ENCODE results near the gene EDARADD.

EDARADD gene

DNA sequence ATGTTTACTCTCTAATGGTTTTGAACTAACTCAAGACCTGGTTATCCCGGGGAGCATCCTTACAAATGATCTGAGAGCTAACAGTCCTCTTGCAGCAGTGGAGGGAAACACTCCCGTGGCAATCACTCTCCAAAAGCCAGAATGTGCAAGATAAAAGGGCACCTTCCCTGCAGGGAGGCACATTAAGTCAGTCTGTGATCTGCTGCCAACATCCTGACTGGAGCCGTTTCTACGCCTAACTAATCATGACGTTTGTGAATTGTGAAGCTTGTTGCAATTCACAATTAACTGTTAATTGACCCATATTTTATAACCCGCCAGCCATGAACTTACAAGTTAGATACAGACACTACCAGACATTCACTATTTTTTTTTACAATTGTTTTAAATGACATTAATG lies 77.6 kb downstream of the EDARADD start:
- H3K27ac Mint-ChIP-seq: no peak overlapping the region
- DNase-seq: no peak

DNA sequence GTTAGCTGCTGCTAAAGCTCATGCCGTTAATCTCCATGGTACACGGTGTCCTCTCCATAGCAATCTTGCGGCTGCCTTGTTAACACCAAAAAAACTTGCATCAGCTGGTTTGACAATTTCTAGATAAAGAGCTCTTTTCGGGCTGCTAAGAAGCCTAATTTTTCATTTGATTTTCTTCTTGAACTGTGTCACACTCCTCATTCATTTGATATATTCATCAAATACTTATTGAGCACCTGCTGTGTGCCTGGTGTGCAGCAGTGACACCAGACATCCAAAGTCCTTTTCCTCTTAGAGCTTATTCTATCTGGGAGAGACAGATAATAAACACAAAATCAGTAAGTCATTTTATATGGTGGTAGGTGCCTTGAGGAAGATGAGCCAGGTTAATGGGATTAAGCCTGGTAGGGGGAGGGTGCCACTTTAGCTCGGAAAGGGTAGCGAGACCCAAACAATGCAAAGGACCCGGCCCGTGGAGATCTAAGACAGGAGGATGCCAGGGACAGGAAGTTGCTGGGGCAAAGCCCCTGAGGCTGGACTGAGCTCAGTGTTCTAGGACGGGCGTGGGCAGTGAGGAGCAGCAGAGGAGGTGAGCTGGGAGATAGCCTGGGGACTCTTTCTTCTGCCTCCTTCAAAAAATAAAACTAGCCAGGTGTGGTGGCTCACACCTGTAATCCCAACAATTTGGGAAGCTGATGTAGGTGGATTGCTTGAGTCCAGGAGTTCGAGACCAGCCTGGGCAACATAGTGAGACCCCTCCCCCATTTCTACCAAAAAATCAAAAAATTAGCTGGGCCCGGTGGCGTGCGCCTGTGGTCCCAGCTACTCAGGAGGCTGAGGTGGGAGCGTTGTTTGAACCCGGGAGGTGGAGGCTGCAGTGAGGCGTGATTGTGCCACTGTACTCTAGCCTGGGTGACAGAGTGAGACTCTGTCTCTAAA lies 79.0 kb downstream of the EDARADD start:
- H3K36me3 Mint-ChIP-seq (ENCODE audit: low read depth): peaks cover 20% of the 10 kb centered on the region
- H3K27ac Mint-ChIP-seq: no peak overlapping the region
- no peak for DNase-seq
- TF ChIP-seq CTCF (IDR thresholded peaks at IDR 0.05): no peak
- H3K4me1 Mint-ChIP-seq: peaks cover 20% of the 10 kb centered on the region
- no peaks in the 10 kb centered on the region for H3K9me3 Mint-ChIP-seq
- H3K4me3 Mint-ChIP-seq: no peak overlapping the region
- peaks cover 52% of the 10 kb centered on the region for H3K27me3 Mint-ChIP-seq (ENCODE audit: low read depth, poor library complexity)

More for the DNA sequence above, 77.6 kb downstream of the EDARADD start:
- Mint-ChIP-seq H3K9me3 (no peaks in the 10 kb centered on the region), H3K4me3 (no peak overlapping the region), H3K36me3 (ENCODE audit: low read depth) (peaks cover 17% of the 10 kb centered on the region), H3K4me1 (peaks cover 21% of the 10 kb centered on the region), H3K27me3 (ENCODE audit: low read depth, poor library complexity) (peaks cover 58% of the 10 kb centered on the region)
- no peak for TF ChIP-seq CTCF (IDR thresholded peaks at IDR 0.05)

DNA sequence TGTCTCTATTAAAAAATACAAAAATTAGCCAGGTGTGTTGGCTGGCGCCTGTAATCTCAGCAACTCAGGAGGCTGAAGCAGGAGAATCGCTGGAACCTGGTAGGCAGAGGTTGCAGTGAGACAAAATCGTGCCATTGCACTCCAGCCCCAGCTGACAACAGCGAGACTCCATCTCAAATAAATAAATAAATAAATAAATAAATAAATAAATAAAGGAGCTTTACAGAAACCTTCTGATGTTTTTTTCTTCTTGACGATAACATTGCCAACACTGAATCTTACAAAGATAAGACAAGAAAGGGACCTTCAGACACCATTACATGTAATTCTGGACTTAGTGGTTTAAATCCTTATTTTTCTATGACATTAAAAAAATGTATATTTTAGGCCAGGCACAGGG lies 81.9 kb downstream of the EDARADD start:
- DNase-seq: no peak
- Mint-ChIP-seq H3K9me3 (no peaks in the 10 kb centered on the region), H3K27ac (no peak overlapping the region), H3K4me1 (peaks cover 32% of the 10 kb centered on the region), H3K36me3 (ENCODE audit: low read depth) (peaks cover 14% of the 10 kb centered on the region), H3K4me3 (no peak overlapping the region), H3K27me3 (ENCODE audit: low read depth, poor library complexity) (peaks cover 42% of the 10 kb centered on the region)
- TF ChIP-seq CTCF (IDR thresholded peaks at IDR 0.05): no peak

DNA sequence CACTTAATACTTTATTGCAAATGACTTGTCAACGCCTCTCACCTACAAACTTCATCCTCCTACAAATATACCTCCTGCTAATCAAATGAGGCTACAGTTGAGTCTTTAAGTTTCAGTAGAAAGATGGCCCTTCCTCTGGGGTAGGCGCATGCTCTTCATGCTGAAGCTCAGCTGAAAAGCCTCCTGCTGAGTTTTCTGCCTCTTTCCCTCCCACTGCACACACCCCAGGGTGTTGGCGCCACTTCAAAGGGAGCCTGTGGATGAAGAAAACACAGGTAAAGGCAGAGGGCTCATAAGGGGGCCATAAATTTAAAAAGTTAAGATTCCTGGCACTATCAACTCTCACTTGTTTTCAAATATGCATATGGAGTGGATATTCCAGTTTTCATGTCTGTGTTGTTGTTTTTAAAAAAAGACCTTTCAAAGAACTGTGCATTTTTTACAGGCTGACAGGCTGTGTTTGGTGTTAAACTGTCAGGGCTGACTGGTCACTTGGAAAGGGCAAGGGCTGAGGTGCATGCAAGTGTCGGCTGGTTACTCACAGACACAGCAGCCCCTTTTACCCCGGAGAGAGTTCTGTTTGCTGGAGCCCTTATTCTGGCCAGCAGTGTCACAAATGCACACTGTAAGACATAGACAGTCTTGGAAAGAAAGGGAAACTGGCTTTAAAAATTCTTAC lies 86.8 kb downstream of the EDARADD start:
- Mint-ChIP-seq H3K36me3 (ENCODE audit: low read depth) (peaks cover 38% of the 10 kb centered on the region), H3K27me3 (ENCODE audit: low read depth, poor library complexity) (peaks cover 14% of the 10 kb centered on the region), H3K4me3 (no peak overlapping the region), H3K4me1 (peaks cover 18% of the 10 kb centered on the region), H3K27ac (peak overlapping the region; percentile 95), H3K9me3 (no peaks in the 10 kb centered on the region)
- TF ChIP-seq CTCF (IDR thresholded peaks at IDR 0.05): no peak
- DNase-seq: peak; percentile 33

DNA sequence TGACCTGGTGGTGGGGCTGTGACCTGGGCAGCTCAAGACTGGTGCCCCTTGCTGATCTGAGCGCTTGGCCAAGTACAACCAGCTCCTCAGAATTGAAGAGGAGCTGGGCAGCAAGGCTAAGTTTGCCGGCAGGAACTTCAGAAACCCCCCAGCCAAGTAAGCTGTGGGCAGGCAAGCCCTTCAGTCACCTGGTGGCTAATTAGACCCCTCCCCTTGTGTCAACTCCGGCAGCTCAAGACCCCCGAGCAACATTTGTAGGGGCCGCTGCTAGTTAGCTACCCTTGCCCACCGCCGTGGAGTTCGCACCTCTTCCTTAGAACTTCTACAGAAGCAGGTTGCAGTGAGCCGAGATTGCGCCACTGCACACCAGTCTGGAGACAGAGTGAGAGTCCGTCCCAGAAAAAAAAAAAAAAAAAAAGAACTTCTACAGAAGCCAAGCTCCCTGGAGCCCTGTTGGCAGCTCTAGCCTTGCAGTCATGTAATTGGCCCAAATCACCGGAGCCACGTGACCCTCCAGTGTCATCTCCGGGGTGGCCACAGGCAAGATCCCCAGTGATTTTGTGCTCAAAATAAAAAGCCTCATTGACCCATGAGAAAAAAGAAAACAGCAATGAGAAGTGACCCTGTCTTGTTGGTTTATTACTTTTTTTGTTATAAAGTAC lies 90.4 kb downstream of the EDARADD start:
- Mint-ChIP-seq H3K9me3 (no peaks in the 10 kb centered on the region), H3K4me1 (peaks cover 29% of the 10 kb centered on the region), H3K36me3 (ENCODE audit: low read depth) (peaks cover 31% of the 10 kb centered on the region), H3K27ac (no peak overlapping the region), H3K27me3 (ENCODE audit: low read depth, poor library complexity) (peaks cover 9% of the 10 kb centered on the region), H3K4me3 (no peak overlapping the region)
- TF ChIP-seq CTCF (IDR thresholded peaks at IDR 0.05): no peak
- DNase-seq: no peak
